NCI-H146 (cell line): ENCODE measurements around the gene C2CD5.
A peak's percentile ranks its signal among the peaks of the same experiment; 100 is the strongest.
"Not testable (repeated sequence)": the region's sequence is repeated elsewhere in the genome, so short reads cannot be mapped to it uniquely, and the experiment has no call there.

ENCODE experiments used
- DNase-seq: peaks from one replicate; lab custom pipeline; 2025; lab: John Stamatoyannopoulos, UW

Gene C2CD5, protein sequence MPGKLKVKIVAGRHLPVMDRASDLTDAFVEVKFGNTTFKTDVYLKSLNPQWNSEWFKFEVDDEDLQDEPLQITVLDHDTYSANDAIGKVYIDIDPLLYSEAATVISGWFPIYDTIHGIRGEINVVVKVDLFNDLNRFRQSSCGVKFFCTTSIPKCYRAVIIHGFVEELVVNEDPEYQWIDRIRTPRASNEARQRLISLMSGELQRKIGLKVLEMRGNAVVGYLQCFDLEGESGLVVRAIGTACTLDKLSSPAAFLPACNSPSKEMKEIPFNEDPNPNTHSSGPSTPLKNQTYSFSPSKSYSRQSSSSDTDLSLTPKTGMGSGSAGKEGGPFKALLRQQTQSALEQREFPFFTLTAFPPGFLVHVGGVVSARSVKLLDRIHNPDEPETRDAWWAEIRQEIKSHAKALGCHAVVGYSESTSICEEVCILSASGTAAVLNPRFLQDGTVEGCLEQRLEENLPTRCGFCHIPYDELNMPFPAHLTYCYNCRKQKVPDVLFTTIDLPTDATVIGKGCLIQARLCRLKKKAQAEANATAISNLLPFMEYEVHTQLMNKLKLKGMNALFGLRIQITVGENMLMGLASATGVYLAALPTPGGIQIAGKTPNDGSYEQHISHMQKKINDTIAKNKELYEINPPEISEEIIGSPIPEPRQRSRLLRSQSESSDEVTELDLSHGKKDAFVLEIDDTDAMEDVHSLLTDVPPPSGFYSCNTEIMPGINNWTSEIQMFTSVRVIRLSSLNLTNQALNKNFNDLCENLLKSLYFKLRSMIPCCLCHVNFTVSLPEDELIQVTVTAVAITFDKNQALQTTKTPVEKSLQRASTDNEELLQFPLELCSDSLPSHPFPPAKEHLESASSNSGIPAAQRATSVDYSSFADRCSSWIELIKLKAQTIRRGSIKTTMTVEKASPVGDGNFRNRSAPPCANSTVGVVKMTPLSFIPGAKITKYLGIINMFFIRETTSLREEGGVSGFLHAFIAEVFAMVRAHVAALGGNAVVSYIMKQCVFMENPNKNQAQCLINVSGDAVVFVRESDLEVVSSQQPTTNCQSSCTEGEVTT

GRCh38 chr12:22544038-22544979 is at the start of gene C2CD5:
Gene C2CD5 (minus strand): TSS chr12:22544542. CDS start chr12:22544150, 392 bp downstream.
- peak; percentile 99 for DNase-seq

GRCh38 chr12:22593864-22594263 is 49.5 kb upstream of the C2CD5 start:
- DNase-seq = no peak

GRCh38 chr12:22588817-22589216 is 44.5 kb upstream of the C2CD5 start:
- peak; percentile 82 for DNase-seq

GRCh38 chr12:22578328-22578727 is 34.0 kb upstream of the C2CD5 start:
- DNase-seq = no peak

- DNase-seq = no peak
Observed at GRCh38 chr12:22577667-22578066, 33.3 kb upstream of the C2CD5 start.

DNA sequence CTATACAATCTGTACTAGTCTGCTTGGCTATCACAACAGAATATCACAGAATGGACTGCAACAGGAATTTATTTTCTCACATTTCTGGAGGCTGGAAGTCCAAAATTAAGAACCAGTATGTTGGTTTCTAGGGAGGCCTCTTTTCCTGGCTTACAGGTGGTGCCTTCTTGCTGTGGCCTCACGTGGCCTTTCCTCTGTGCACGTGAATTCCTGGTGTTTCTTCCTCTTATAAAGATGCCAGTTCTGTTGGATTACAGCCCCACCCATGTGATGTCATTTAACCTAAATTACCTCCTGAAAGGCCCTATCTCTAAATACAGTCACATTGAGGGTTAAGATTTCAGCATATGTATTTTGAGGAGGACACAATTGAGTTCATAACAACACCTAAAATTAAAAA is 32.1 kb upstream of the C2CD5 start:
- no peak for DNase-seq

DNA sequence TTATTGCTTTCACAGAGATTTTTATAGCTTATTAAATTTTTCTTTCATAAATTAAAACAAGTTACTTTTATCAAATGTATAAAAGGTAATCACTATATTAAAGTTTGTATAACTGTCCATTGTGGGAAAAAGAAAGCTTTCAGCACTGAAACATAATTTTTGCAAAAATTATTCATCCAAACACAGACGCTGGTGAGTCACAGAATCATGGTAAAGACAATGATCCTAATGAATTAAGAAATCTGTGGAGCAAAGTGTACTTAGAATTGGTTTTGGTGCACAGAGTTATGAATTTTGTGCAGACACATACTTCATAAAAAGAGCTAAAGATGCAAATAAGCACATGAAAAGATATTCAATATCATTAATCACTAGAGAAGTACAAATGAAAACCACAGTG is 31.7 kb upstream of the C2CD5 start:
- DNase-seq = no peak

- DNase-seq = no peak
Observed at GRCh38 chr12:22574921-22575320, 30.6 kb upstream of the C2CD5 start.

DNA sequence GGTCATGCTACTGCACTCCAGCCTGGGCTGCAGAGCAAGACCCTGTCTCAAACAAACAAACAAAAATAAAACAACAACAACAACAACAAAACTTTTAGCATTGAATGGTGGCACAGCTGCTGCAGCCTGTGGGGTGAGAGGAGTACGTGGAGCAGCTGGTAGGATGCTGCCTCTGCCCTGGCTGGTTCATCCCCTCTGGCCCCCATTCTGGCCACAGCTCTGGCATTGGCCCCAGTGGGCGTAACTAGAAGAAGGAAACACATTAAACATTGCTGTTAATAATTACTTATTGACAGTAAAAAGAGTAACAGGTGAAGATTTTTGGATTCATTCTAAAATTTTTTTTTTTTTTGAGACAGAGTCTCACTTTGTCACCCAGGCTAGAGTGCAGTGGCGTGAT is 28.8 kb upstream of the C2CD5 start:
- DNase-seq = no peak

GRCh38 chr12:22569253-22569652 is 24.9 kb upstream of the C2CD5 start:
- DNase-seq = no peak

DNA sequence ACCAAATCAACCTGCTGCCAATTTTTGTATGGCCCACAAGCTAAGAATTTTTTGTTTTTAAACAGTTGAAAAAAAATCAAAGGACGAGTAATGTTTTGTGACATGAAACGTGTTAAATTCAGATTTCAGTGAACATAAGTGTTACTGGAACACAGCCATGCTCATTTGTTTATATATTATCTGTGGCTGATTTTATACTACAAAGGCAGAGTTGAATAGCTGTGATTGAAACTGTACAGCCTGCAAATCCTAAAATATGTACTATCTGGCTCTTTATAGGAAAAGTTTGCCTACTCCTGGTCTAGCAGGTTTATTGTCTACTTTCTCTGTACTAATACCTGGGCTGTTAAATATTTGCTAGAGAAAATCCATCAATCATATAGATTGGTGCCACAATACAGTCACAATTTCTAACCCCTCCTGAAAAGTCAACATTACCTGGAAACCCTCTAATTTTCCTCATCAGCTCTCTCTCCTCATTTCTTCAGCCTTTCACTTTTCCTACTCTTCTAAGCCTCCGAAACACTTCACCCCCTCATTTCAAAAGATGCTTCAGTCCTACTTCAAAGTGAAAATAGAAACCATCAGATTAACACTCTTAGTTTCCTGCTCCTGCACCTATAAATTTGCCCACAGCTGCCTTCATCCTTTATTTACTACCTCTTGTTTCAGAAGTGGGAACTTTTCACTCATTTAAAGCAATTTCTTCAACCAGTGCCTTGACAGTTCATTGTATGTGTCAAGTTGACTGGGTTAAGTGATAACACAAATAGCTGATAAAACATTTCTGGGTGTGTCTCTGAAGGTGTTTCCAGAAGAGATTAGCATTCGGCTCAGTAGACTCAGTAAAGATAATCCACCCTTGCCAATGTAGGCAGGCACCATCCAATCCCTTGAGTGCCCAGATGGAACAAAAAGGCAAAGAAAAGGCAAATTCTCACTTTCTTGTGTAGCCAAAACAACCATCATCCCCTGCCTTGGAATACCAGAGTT is 18.0 kb upstream of the C2CD5 start:
- DNase-seq = no peak

GRCh38 chr12:22554750-22555149 is 10.4 kb upstream of the C2CD5 start:
- not testable (repeated sequence) for DNase-seq

- no peak for DNase-seq
Observed at GRCh38 chr12:22551624-22552023, 7.3 kb upstream of the C2CD5 start.

GRCh38 chr12:22545255-22545654 is 913 bp upstream of the C2CD5 start:
- DNase-seq = no peak

DNA sequence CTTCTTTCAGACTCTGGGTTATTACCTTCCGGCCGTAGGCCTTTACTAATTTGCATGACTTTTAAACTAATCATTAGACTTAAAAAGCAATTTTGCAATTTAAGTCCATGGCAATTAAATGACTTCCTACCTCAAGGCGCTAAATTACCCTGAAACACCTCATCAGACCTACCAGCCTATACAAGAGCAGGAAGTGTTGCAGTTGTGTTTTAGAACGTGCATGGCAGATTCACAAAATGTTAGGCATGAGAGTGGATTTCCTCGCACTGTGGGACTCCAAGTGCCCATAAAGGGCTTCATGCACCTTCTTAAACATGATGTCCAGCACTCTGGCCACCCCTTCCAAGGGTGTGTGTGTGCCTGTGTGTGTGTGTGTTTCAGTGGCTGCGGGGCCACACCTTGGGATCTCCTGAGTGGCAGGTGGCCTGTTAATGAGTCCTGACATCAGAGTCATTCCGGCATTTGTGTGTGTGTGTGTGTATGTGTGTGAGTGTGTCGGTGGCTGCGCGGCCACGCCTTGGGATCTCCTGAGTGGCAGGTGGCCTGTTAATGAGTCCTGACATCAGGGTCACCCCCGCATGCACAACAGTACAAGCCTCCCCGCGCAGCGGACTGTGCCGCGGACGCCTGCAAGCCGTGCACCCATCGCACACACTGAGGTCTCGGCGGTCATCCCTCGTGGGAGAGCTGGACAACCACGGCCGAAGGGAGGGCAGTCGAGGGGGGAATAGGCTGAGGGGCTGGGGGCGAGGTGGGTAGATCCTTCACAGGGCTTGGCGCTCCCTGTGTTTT is 900 bp downstream of the C2CD5 start:
- DNase-seq = peak; percentile 92

GRCh38 chr12:22541496-22542155 is 2.7 kb downstream of the C2CD5 start:
- no peak for DNase-seq

GRCh38 chr12:22539055-22539454 is 5.3 kb downstream of the C2CD5 start:
- DNase-seq = no peak

DNA sequence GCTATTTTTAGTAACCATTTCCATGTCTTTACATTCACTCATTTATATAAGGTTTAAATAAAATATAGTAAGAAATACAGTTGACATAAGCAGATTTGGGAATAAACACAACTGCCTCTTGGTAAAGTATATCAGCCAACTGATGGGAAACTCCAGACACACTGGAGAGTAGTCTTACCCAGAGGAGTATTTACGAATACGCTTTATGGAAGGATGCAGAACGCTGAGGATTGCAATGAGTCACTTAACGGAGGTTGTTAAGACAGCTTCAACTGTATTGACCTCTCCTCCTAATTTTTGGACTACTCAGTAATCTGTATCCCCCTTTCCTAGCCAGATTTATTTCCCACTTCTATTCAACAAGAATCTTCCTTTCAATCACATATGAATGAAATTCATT is 6.0 kb downstream of the C2CD5 start:
- no peak for DNase-seq

GRCh38 chr12:22536971-22537544 is 7.3 kb downstream of the C2CD5 start:
- DNase-seq = no peak
